Daoy (cell line): Measurements from ENCODE around the gene SPATA3. TPM values are rescaled to one million over a fixed set of nuclear protein-coding genes. Genes with fewer than 3 reads are reported as not detected.

Source experiments
- DNase-seq: peaks from one replicate; pipeline ENCODE4 v3.0.0-alpha.2; 2015; ENCODE audit warnings: low read depth
- total RNA-seq: library from RNA; depleted of rRNA; stranded (reverse); fragments of >200 nt; shearing (Covaris generic); gene quantifications from 2 replicates; pipeline ENCODE4 v1.2.3, GENCODE V29; 2014

The SPATA3 gene
- total RNA-seq, 1 experiment from 2014 or later, result not detected

GRCh38 chr2:230968921-230969658, 26.8 kb upstream of the SPATA3 start:
- peak; percentile 35 for DNase-seq

- DNase-seq, result no peak
Observed at GRCh38 chr2:230969659-230970015, 26.3 kb upstream of the SPATA3 start.

GRCh38 chr2:230972046-230972445, 23.9 kb upstream of the SPATA3 start:
- no peak for DNase-seq

- DNase-seq, result peak; percentile 92
Observed at GRCh38 chr2:230974096-230974913, 21.6 kb upstream of the SPATA3 start.

GRCh38 chr2:230975927-230976326, 20.0 kb upstream of the SPATA3 start:
- DNase-seq, result no peak

- DNase-seq, result no peak
Observed at GRCh38 chr2:230976671-230977171, 19.2 kb upstream of the SPATA3 start.

GRCh38 chr2:230980468-230980867, 15.5 kb upstream of the SPATA3 start:
- no peak for DNase-seq

- DNase-seq, result no peak
Observed at GRCh38 chr2:230981704-230982103, 14.2 kb upstream of the SPATA3 start.

GRCh38 chr2:230982126-230982525, 13.8 kb upstream of the SPATA3 start:
- no peak for DNase-seq

- no peak for DNase-seq
Observed at GRCh38 chr2:230982528-230982927, 13.4 kb upstream of the SPATA3 start.

GRCh38 chr2:230983566-230983965, 12.4 kb upstream of the SPATA3 start:
- no peak for DNase-seq

- no peak for DNase-seq
Observed at GRCh38 chr2:230984393-230985220, 11.3 kb upstream of the SPATA3 start.

- DNase-seq, result no peak
Observed at GRCh38 chr2:230985519-230986231, 10.2 kb upstream of the SPATA3 start.

GRCh38 chr2:230986520-230987136, 9.3 kb upstream of the SPATA3 start:
- DNase-seq, result no peak

GRCh38 chr2:230987137-230988020, 8.5 kb upstream of the SPATA3 start:
- DNase-seq, result peak; percentile 83

GRCh38 chr2:230989731-230990130, 6.2 kb upstream of the SPATA3 start:
- DNase-seq, result no peak

GRCh38 chr2:230990131-230990898, 5.6 kb upstream of the SPATA3 start:
- no peak for DNase-seq

GRCh38 chr2:230990899-230991150, 5.1 kb upstream of the SPATA3 start:
- no peak for DNase-seq

- DNase-seq, result no peak
Observed at GRCh38 chr2:230991598-230991997, 4.3 kb upstream of the SPATA3 start.
